Transverse colon (tissue), 4 donors: Measurements from ENCODE around the gene P3H2. TPM values are rescaled to one million over a fixed set of nuclear protein-coding genes. Genes with fewer than 3 reads are reported as not detected.

Experiments
- DNase-seq: peaks from one replicate; pipeline ENCODE4 v3.0.0-alpha.2; 2019
- H3K27ac ChIP-seq, 4 donors: fragments of 200-600 bp; sonication (generic); 2 replicates each; pipeline ENCODE4 v1.5.1; 2016 to 2018; ENCODE audit warnings: inconsistent platforms in 4 of 4
- H3K27me3 ChIP-seq: fragments of 200-600 bp; sonication (generic); 2 replicates; pipeline ENCODE4 v1.5.1; 2017; ENCODE audit warnings: inconsistent platforms
- H3K36me3 ChIP-seq, 4 donors: fragments of 200-600 bp; sonication (generic); 2 replicates each; pipeline ENCODE4 v1.5.1; 2017 to 2019; ENCODE audit warnings: inconsistent platforms in 4 of 4
- H3K4me1 ChIP-seq, 4 donors: fragments of 200-600 bp; sonication (generic); 2 replicates each; pipeline ENCODE4 v1.5.1; 2017 to 2020; ENCODE audit warnings: inconsistent platforms in 4 of 4
- H3K4me3 ChIP-seq, 4 donors: fragments of 200-600 bp; sonication (generic); 1 replicate in 1 of 4; 2 replicates in 3 of 4; pipeline versions ENCODE4 v1.5.1 to v1.6.1; 2017 to 2019; ENCODE audit warnings: inconsistent platforms in 4 of 4
- H3K9me3 ChIP-seq, 2 donors: fragments of 200-600 bp; sonication (generic); 2 replicates each; pipeline ENCODE4 v1.5.1; 2017 to 2019; ENCODE audit warnings: inconsistent platforms in 2 of 2
- CTCF ChIP-seq, 5 experiments: fragments of 200-600 bp in 3 of 5; fragments of 450-650 bp in 2 of 5; sonication (generic) in 3 of 5; IDR thresholded peaks; 1 replicate in 2 of 5; 2 replicates in 3 of 5; pipeline ENCODE4 v1.5.1; 2016 to 2017; ENCODE audit warnings: antibody characterized with exemption in 5 of 5, inconsistent platforms in 3 of 5, mild to moderate bottlenecking in 2 of 5, moderate library complexity in 1 of 5
- EP300 ChIP-seq: sonication (generic); formaldehyde crosslinking; IDR thresholded peaks from one replicate; pipeline ENCODE4 v1.6.1; 2017; ENCODE audit warnings: antibody characterized with exemption, low read depth
- POLR2A ChIP-seq: fragments of 450-650 bp; IDR thresholded peaks from one replicate; pipeline ENCODE4 v1.6.1; 2016; ENCODE audit warnings: antibody characterized with exemption, mild to moderate bottlenecking, moderate library complexity
- POLR2AphosphoS5 ChIP-seq, 3 donors: sonication (generic); formaldehyde crosslinking; IDR thresholded peaks; one replicate each; pipeline ENCODE4 v1.6.1; 2016; ENCODE audit warnings: antibody characterized with exemption in 3 of 3
- WGBS, 2 donors: methylation state at CpG; one replicate each; pipeline ENCODE4 v1.1.5; 2018; ENCODE audit warnings: low coverage in 1 of 2; 5-methylcytosine and 5-hydroxymethylcytosine counted together
- in situ Hi-C, 4 donors: fragments of 200-750 bp; cut with MboI; loops; one replicate each; pipeline versions ENCODE4 v1.15.0 to v1.15.1; 2017; ENCODE audit warnings: low sequenced_read_pairs in 3 of 4, low pct_ligation_motif_present in 1 of 4, low pct_unique_long_range_greater_than_20kb in 1 of 4
- intact Hi-C: fragments of 100-400 bp; cut with DNase I; formaldehyde crosslinking; loops from one replicate; pipeline ENCODE4 v1.15.1; 2023; ENCODE audit warnings: low total_unique reads
- total RNA-seq, 4 donors: library from RNA; depleted of rRNA; stranded (reverse); fragments of >200 nt; gene quantifications; one replicate each; pipeline ENCODE4 v1.1.0, GENCODE V29; 2016

Gene P3H2
- total RNA-seq, 4 donors from 2014 or later = 26.6 to 153 (median 54.3) TPM

GRCh38 chr3:190130696-190131095 lies 10.0 kb upstream of the P3H2 start:
- intact Hi-C loops = no loop called here

GRCh38 chr3:190130037-190130436 lies 9.3 kb upstream of the P3H2 start:
- in situ Hi-C loops = no loop called here
- Histone ChIP-seq H3K4me1 (peaks cover 0 to 8% (median 0%) of the 10 kb centered on the region in 4 donors), H3K27ac (no peak overlapping the region), H3K27me3 (peaks cover 3% of the 10 kb centered on the region), H3K4me3 (no peak overlapping the region), H3K36me3 (no peaks in the 10 kb centered on the region), H3K9me3 (no peaks in the 10 kb centered on the region)
- no peak for DNase-seq
- no peak for TF ChIP-seq POLR2A
- no peak for TF ChIP-seq CTCF (IDR thresholded peaks at IDR 0.05)
- no peak for TF ChIP-seq EP300
- no peak for TF ChIP-seq POLR2AphosphoS5 (IDR thresholded peaks at IDR 0.05)
- intact Hi-C loops = no loop called here
- 82 to 90% methylated on average over 1 to 2 of the region's 2 CpGs for WGBS, 2 donors

More at GRCh38 chr3:190130696-190131095, 10.0 kb upstream of the P3H2 start:
- Histone ChIP-seq H3K36me3 (no peaks in the 10 kb centered on the region), H3K27ac (no peak overlapping the region), H3K27me3 (peaks cover 3% of the 10 kb centered on the region), H3K4me3 (no peak overlapping the region), H3K4me1 (peaks cover 0 to 8% (median 0%) of the 10 kb centered on the region in 4 donors), H3K9me3 (no peaks in the 10 kb centered on the region)
- in situ Hi-C loops = no loop called here
- 74 to 80% methylated on average over 1 to 6 of the region's 6 CpGs for WGBS, 2 donors
- TF ChIP-seq CTCF (IDR thresholded peaks at IDR 0.05) (no peak), POLR2A (no peak), EP300 (no peak), POLR2AphosphoS5 (IDR thresholded peaks at IDR 0.05) (no peak)
- DNase-seq = no peak

GRCh38 chr3:190127797-190128196 lies 7.1 kb upstream of the P3H2 start:
- H3K27me3 ChIP-seq = no peaks in the 10 kb centered on the region
- DNase-seq = no peak
- peaks cover 0 to 8% (median 0%) of the 10 kb centered on the region in 4 donors for H3K4me1 ChIP-seq
- in situ Hi-C loops = no loop called here
- 87 to 100% methylated on average over 5 to 6 of the region's 6 CpGs for WGBS, 2 donors
- H3K36me3 ChIP-seq = no peaks in the 10 kb centered on the region
- H3K4me3 ChIP-seq = no peak overlapping the region
- intact Hi-C loops = no loop called here
- TF ChIP-seq CTCF (IDR thresholded peaks at IDR 0.05) (no peak), EP300 (no peak)
- no peaks in the 10 kb centered on the region for H3K9me3 ChIP-seq
- no peak overlapping the region for H3K27ac ChIP-seq

- in situ Hi-C loops = no loop called here
- TF ChIP-seq EP300 (no peak), POLR2A (no peak), CTCF (IDR thresholded peaks at IDR 0.05) (no peak), POLR2AphosphoS5 (IDR thresholded peaks at IDR 0.05) (no peak)
- no peak for DNase-seq
- no peak overlapping the region for H3K4me3 ChIP-seq
- no peaks in the 10 kb centered on the region for H3K27me3 ChIP-seq
- H3K36me3 ChIP-seq = no peaks in the 10 kb centered on the region
- H3K9me3 ChIP-seq = no peaks in the 10 kb centered on the region
- WGBS, 2 donors = 43 to 56% methylated on average over 1 of the region's 1 CpG
- H3K27ac ChIP-seq = no peak overlapping the region
- H3K4me1 ChIP-seq = peaks cover 0 to 8% (median 0%) of the 10 kb centered on the region in 4 donors
- intact Hi-C loops = no loop called here
These were observed 6.5 kb upstream of the P3H2 start for GRCh38 chr3:190127195-190127594.
